Lung microvascular endothelial cell (primary cell): ENCODE data around the gene MCAM. TPM values are rescaled to one million over a fixed set of nuclear protein-coding genes. Genes with fewer than 3 reads are reported as not detected.

Experiments used
- DNase-seq, 2 donors: peaks; one replicate each; pipeline versions ENCODE4 v3.0.0 to v3.0.0-alpha.2; 2010; ENCODE audit warnings: low read depth in 2 of 2
- total RNA-seq: library from RNA; depleted of rRNA; stranded (reverse); fragments of >200 nt; gene quantifications from 2 replicates; pipeline ENCODE4 v1.2.1, GENCODE V29; 2014

MCAM gene
- total RNA-seq, 1 donor from 2014 or later: 48.4 TPM

- DNase-seq: no peak
Observed at GRCh38 chr11:119345685-119346084, 28.8 kb upstream of the MCAM start.

GRCh38 chr11:119344291-119345010 lies 27.5 kb upstream of the MCAM start:
- DNase-seq: peak in 1 of 2 donors; percentile 57

GRCh38 chr11:119343726-119344125 lies 26.8 kb upstream of the MCAM start:
- no peak for DNase-seq

- no peak for DNase-seq
Observed at GRCh38 chr11:119342362-119343130, 25.6 kb upstream of the MCAM start.

GRCh38 chr11:119342023-119342300 lies 25.0 kb upstream of the MCAM start:
- no peak for DNase-seq

GRCh38 chr11:119341222-119342022 lies 24.5 kb upstream of the MCAM start:
- peak in 1 of 2 donors; percentile 61 for DNase-seq

- DNase-seq: peak; percentile 92
Observed at GRCh38 chr11:119340335-119341221, 23.6 kb upstream of the MCAM start, which contains the start of gene C1QTNF5. Gene C1QTNF5, minus strand, starts transcription at chr11:119340883. Its CDS starts 486 bp downstream, at chr11:119340397.

- DNase-seq: peak; percentile 76 to 85
Observed at GRCh38 chr11:119339589-119340334, 22.8 kb upstream of the MCAM start.

- DNase-seq: peak in 1 of 2 donors; percentile 26
Observed at GRCh38 chr11:119338965-119339588, 22.1 kb upstream of the MCAM start.

GRCh38 chr11:119338318-119338890 lies 21.5 kb upstream of the MCAM start:
- peak; percentile 80 to 82 for DNase-seq

- no peak for DNase-seq
Observed at GRCh38 chr11:119337581-119338317, 20.8 kb upstream of the MCAM start.

GRCh38 chr11:119336744-119337469 lies 20.0 kb upstream of the MCAM start:
- no peak for DNase-seq

- no peak for DNase-seq
Observed at GRCh38 chr11:119335655-119336543, 19.0 kb upstream of the MCAM start.

- DNase-seq: no peak
Observed at GRCh38 chr11:119335091-119335654, 18.2 kb upstream of the MCAM start.

- DNase-seq: peak; percentile 98 to 99
Observed at GRCh38 chr11:119334174-119334930, 17.4 kb upstream of the MCAM start, which contains the start of gene RNF26. Gene RNF26, plus strand, starts transcription at chr11:119334527. Its CDS starts 596 bp downstream, at chr11:119335123.
